ENCODE results near the gene PCSK6.

GRCh38 chr15:101505610-101506337 lies 16.3 kb upstream of the PCSK6 start:
- TF ChIP-seq, protein P1, sequence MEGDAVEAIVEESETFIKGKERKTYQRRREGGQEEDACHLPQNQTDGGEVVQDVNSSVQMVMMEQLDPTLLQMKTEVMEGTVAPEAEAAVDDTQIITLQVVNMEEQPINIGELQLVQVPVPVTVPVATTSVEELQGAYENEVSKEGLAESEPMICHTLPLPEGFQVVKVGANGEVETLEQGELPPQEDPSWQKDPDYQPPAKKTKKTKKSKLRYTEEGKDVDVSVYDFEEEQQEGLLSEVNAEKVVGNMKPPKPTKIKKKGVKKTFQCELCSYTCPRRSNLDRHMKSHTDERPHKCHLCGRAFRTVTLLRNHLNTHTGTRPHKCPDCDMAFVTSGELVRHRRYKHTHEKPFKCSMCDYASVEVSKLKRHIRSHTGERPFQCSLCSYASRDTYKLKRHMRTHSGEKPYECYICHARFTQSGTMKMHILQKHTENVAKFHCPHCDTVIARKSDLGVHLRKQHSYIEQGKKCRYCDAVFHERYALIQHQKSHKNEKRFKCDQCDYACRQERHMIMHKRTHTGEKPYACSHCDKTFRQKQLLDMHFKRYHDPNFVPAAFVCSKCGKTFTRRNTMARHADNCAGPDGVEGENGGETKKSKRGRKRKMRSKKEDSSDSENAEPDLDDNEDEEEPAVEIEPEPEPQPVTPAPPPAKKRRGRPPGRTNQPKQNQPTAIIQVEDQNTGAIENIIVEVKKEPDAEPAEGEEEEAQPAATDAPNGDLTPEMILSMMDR (IDR thresholded peaks at IDR 0.05): no peak
- no peak for TF ChIP-seq POLR2AphosphoS5 (IDR thresholded peaks at IDR 0.05)

All from gastroesophageal sphincter (tissue), 3 donors.